PC-9 (cell line): ENCODE measurements around the gene RBFOX2. TPM values are rescaled to one million over a fixed set of nuclear protein-coding genes. Genes with fewer than 3 reads are reported as not detected.

Experiments
- BruUV-seq: library from RNA; stranded (reverse); fragments of 400-500 nt; replicated peaks from 2 replicates; lab custom pipeline; 2021; lab: Mats Ljungman, UMichigan
- CTCF ChIA-PET: fragments of 300-600 bp; sonication (Branson Sonifier 250); formaldehyde crosslinking; loops from one replicate; lab custom pipeline; 2022; ENCODE audit warnings: antibody characterized with exemption; lab: Charles Lee
- POLR2A ChIA-PET: fragments of 300-600 bp; sonication (Branson Sonifier 250); formaldehyde crosslinking; loops from one replicate; lab custom pipeline; 2022; ENCODE audit warnings: antibody characterized with exemption; ENCODE audit not compliant: unreplicated experiment; lab: Charles Lee
- DNase-seq, 2 experiments: peaks; one replicate each; pipeline versions ENCODE4 v3.0.0 to v3.0.0-alpha.2; 2015 to 2022; ENCODE audit warnings: mixed read lengths in 1 of 2
- H2AFZ ChIP-seq: fragments of 200-600 bp; sonication (generic); 2 replicates; pipeline ENCODE4 v1.8.1; 2017; ENCODE audit warnings: antibody characterized with exemption
- H3F3A ChIP-seq: fragments of 200-600 bp; sonication (generic); 2 replicates; pipeline ENCODE4 v1.8.1; 2017; ENCODE audit warnings: antibody characterized with exemption, mild to moderate bottlenecking, low read depth; ENCODE audit not compliant: insufficient read depth
- H3K27ac ChIP-seq: fragments of 200-600 bp; sonication (generic); 2 replicates; pipeline ENCODE4 v1.6.1; 2016; ENCODE audit warnings: mixed run types
- H3K27me3 ChIP-seq: fragments of 200-600 bp; sonication (generic); 2 replicates; pipeline ENCODE4 v1.6.1; 2016; ENCODE audit warnings: low read depth, mixed run types; ENCODE audit not compliant: insufficient read depth
- H3K36me3 ChIP-seq: fragments of 200-600 bp; sonication (generic); 2 replicates; pipeline ENCODE4 v1.6.1; 2016; ENCODE audit warnings: low read depth, mixed run types
- H3K4me1 ChIP-seq: fragments of 200-600 bp; sonication (generic); replicated peaks from 2 replicates; pipeline ENCODE4 v1.6.1; 2016; ENCODE audit warnings: mixed run types; ENCODE audit not compliant: insufficient read depth
- H3K4me2 ChIP-seq: fragments of 200-600 bp; sonication (generic); 2 replicates; pipeline ENCODE4 v1.6.1; 2017; ENCODE audit warnings: mixed run types
- H3K4me3 ChIP-seq: fragments of 200-600 bp; sonication (generic); 2 replicates; pipeline ENCODE4 v1.6.1; 2016; ENCODE audit warnings: mixed run types
- H3K79me2 ChIP-seq: fragments of 200-600 bp; sonication (generic); 2 replicates; pipeline ENCODE4 v1.6.1; 2017; ENCODE audit warnings: low read depth, mixed run types
- H3K9me2 ChIP-seq: fragments of 200-600 bp; sonication (generic); 2 replicates; pipeline ENCODE4 v1.8.1; 2017; ENCODE audit warnings: mild to moderate bottlenecking; ENCODE audit not compliant: insufficient read depth
- H3K9me3 ChIP-seq: fragments of 200-600 bp; sonication (generic); 2 replicates; pipeline ENCODE4 v1.8.1; 2016; ENCODE audit warnings: low read depth; ENCODE audit not compliant: insufficient read depth
- H4K20me1 ChIP-seq: fragments of 200-600 bp; sonication (generic); 2 replicates; pipeline ENCODE4 v1.8.1; 2017; ENCODE audit not compliant: insufficient read depth
- CTCF ChIP-seq: fragments of 200-600 bp; sonication (generic); conservative IDR thresholded peaks from 2 replicates; pipeline ENCODE4 v1.6.1; 2017; ENCODE audit warnings: mixed run types, antibody characterized with exemption, mild to moderate bottlenecking, moderate library complexity
- EZH2 ChIP-seq: fragments of 200-600 bp; sonication (generic); IDR thresholded peaks from 2 replicates; pipeline ENCODE4 v1.8.0; 2017; ENCODE audit warnings: antibody characterized with exemption, low read depth
- intact Hi-C: fragments of 100-400 bp; cut with micrococcal nuclease; formaldehyde crosslinking; loops from one replicate; pipeline ENCODE4 v1.10.0; 2022; ENCODE audit not compliant: unreplicated experiment
- total RNA-seq: library from RNA; stranded (reverse); gene quantifications from 2 replicates; pipeline ENCODE4 v1.2.3, GENCODE V29; 2021

The RBFOX2 gene
- total RNA-seq, 1 experiment from 2014 or later: 109 TPM

- Histone ChIP-seq H3F3A (peaks cover 30% of the 10 kb centered on the region), H3K4me1 (no peaks in the 10 kb centered on the region), H3K4me2 (no peak overlapping the region), H3K9me3 (no peaks in the 10 kb centered on the region), H3K9me2 (no peaks in the 10 kb centered on the region; the same call in 1 of the 2 replicates), H3K27me3 (no peaks in the 10 kb centered on the region), H3K4me3 (no peak overlapping the region), H3K27ac (no peak overlapping the region), H3K79me2 (peaks cover 55% of the 10 kb centered on the region), H3K36me3 (0 out of 2 replicates have a peak, but pooled peaks cover 5% of the 10 kb centered on the region), H4K20me1 (peaks cover 36% of the 10 kb centered on the region), H2AFZ (no peak overlapping the region)
- ChIA-PET CTCF (interaction anchor here (0.6 to 1.6 kb wide), 3 partner anchors 18 to 118 kb away, joined by 3 to 10 read pairs (median 7); no protein-coding TSS in a partner anchor), POLR2A (interaction anchor here (0.7 kb wide), 1 partner anchor 451 kb away, joined by 3 read pairs; no protein-coding TSS in a partner anchor)
- no peak for DNase-seq
- intact Hi-C loops: no loop called here
- no TSS peak for BruUV-seq
- TF ChIP-seq EZH2 (no peak), CTCF (no peak)
Measured at GRCh38 chr22:35947794-35948425, 80.7 kb downstream of the RBFOX2 start.

- Histone ChIP-seq H3K4me3 (no peak overlapping the region), H3F3A (peaks cover 19% of the 10 kb centered on the region), H4K20me1 (peaks cover 31% of the 10 kb centered on the region), H3K27ac (no peak overlapping the region), H3K9me3 (no peaks in the 10 kb centered on the region), H3K9me2 (no peaks in the 10 kb centered on the region; the same call in 1 of the 2 replicates), H3K27me3 (no peaks in the 10 kb centered on the region), H3K4me1 (no peaks in the 10 kb centered on the region), H3K36me3 (0 out of 2 replicates have a peak, but pooled peaks cover 5% of the 10 kb centered on the region), H2AFZ (no peak overlapping the region), H3K4me2 (no peak overlapping the region), H3K79me2 (peaks cover 78% of the 10 kb centered on the region)
- POLR2A ChIA-PET: no interaction called here
- intact Hi-C loops: no loop called here
- DNase-seq: no peak
- BruUV-seq: no TSS peak
- TF ChIP-seq CTCF (no peak), EZH2 (no peak)
- CTCF ChIA-PET: no interaction called here
Measured at GRCh38 chr22:35944458-35944857, 84.2 kb downstream of the RBFOX2 start.

GRCh38 chr22:35940166-35940565, 88.5 kb downstream of the RBFOX2 start:
- BruUV-seq: no TSS peak
- 0 out of 2 replicates have a peak, but pooled peaks cover 15% of the 10 kb centered on the region for H3K36me3 ChIP-seq
- H3K27me3 ChIP-seq: no peaks in the 10 kb centered on the region
- peaks cover 16% of the 10 kb centered on the region for H3F3A ChIP-seq
- no peak overlapping the region for H2AFZ ChIP-seq
- no peaks in the 10 kb centered on the region for H3K9me2 ChIP-seq
- ChIA-PET CTCF (no interaction called here), POLR2A (no interaction called here)
- TF ChIP-seq EZH2 (no peak), CTCF (no peak)
- no peak overlapping the region for H3K4me3 ChIP-seq
- H4K20me1 ChIP-seq: peaks cover 14% of the 10 kb centered on the region
- H3K79me2 ChIP-seq: peaks cover 70% of the 10 kb centered on the region
- no peaks in the 10 kb centered on the region for H3K4me1 ChIP-seq
- H3K4me2 ChIP-seq: no peak overlapping the region
- no peak overlapping the region for H3K27ac ChIP-seq
- no peaks in the 10 kb centered on the region for H3K9me3 ChIP-seq
- DNase-seq: no peak
- intact Hi-C loops: no loop called here
